GM19193 (cell line): ENCODE results near the gene GSTA3.

Experiments
- POLR2A ChIP-seq: IDR thresholded peaks from 4 replicates; pipeline ENCODE4 v1.6.1; 2011; ENCODE audit not compliant: insufficient read depth, insufficient read length; ENCODE audit errors: extremely low read depth

The GSTA3 gene

GRCh38 chr6:52909531-52909930, at the start of gene GSTA3:
GSTA3 (minus strand) TSS chr6:52909698; CDS start chr6:52905834, 3,864 bp downstream.
- TF ChIP-seq POLR2A: no peak

GRCh38 chr6:52958546-52959255, 49.2 kb upstream of the GSTA3 start:
- TF ChIP-seq POLR2A: no peak

- no peak for TF ChIP-seq POLR2A
These were observed 46.4 kb upstream of the GSTA3 start for GRCh38 chr6:52955871-52956270.

GRCh38 chr6:52953911-52954839, 44.7 kb upstream of the GSTA3 start:
- no peak for TF ChIP-seq POLR2A

GRCh38 chr6:52946306-52946705, 36.8 kb upstream of the GSTA3 start:
- no peak for TF ChIP-seq POLR2A

GRCh38 chr6:52942221-52942620, 32.7 kb upstream of the GSTA3 start:
- no peak for TF ChIP-seq POLR2A

GRCh38 chr6:52937908-52938307, 28.4 kb upstream of the GSTA3 start:
- TF ChIP-seq POLR2A: no peak

- no peak for TF ChIP-seq POLR2A
These were observed 24.3 kb upstream of the GSTA3 start for GRCh38 chr6:52933778-52934177.

GRCh38 chr6:52931351-52931750, 21.9 kb upstream of the GSTA3 start:
- no peak for TF ChIP-seq POLR2A

GRCh38 chr6:52929321-52930164, 20.0 kb upstream of the GSTA3 start:
- no peak for TF ChIP-seq POLR2A

- no peak for TF ChIP-seq POLR2A
These were observed 18.0 kb upstream of the GSTA3 start for GRCh38 chr6:52927451-52927850.

- TF ChIP-seq POLR2A: no peak
These were observed 16.7 kb upstream of the GSTA3 start for GRCh38 chr6:52925919-52926792.

GRCh38 chr6:52925042-52925441, 15.5 kb upstream of the GSTA3 start:
- no peak for TF ChIP-seq POLR2A

- TF ChIP-seq POLR2A: no peak
These were observed 12.7 kb upstream of the GSTA3 start for GRCh38 chr6:52922161-52922560.
